Fibroblast of skin of scalp (primary cell): Measurements from ENCODE around the gene NPC1L1. TPM values are rescaled to one million over a fixed set of nuclear protein-coding genes. Genes with fewer than 3 reads are reported as not detected.

Experiments
- DNase-seq: peaks from one replicate; pipeline ENCODE4 v3.0.0-alpha.2; 2013
- polyA plus RNA-seq, 2 experiments: library from polyadenylated mRNA; unstranded; fragments of 120-200 nt; gene quantifications; one replicate each; pipeline ENCODE4 v1.2.1, GENCODE V29; 2013; ENCODE audit not compliant: insufficient read length in 2 of 2

NPC1L1 gene, protein sequence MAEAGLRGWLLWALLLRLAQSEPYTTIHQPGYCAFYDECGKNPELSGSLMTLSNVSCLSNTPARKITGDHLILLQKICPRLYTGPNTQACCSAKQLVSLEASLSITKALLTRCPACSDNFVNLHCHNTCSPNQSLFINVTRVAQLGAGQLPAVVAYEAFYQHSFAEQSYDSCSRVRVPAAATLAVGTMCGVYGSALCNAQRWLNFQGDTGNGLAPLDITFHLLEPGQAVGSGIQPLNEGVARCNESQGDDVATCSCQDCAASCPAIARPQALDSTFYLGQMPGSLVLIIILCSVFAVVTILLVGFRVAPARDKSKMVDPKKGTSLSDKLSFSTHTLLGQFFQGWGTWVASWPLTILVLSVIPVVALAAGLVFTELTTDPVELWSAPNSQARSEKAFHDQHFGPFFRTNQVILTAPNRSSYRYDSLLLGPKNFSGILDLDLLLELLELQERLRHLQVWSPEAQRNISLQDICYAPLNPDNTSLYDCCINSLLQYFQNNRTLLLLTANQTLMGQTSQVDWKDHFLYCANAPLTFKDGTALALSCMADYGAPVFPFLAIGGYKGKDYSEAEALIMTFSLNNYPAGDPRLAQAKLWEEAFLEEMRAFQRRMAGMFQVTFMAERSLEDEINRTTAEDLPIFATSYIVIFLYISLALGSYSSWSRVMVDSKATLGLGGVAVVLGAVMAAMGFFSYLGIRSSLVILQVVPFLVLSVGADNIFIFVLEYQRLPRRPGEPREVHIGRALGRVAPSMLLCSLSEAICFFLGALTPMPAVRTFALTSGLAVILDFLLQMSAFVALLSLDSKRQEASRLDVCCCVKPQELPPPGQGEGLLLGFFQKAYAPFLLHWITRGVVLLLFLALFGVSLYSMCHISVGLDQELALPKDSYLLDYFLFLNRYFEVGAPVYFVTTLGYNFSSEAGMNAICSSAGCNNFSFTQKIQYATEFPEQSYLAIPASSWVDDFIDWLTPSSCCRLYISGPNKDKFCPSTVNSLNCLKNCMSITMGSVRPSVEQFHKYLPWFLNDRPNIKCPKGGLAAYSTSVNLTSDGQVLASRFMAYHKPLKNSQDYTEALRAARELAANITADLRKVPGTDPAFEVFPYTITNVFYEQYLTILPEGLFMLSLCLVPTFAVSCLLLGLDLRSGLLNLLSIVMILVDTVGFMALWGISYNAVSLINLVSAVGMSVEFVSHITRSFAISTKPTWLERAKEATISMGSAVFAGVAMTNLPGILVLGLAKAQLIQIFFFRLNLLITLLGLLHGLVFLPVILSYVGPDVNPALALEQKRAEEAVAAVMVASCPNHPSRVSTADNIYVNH (N-terminal part only)
- polyA plus RNA-seq (2013, experiment 1 of 2; ENCODE audit: insufficient read length): not detected
- not detected for polyA plus RNA-seq (2013, experiment 2 of 2; ENCODE audit: insufficient read length)

- DNase-seq: no peak
Measured at GRCh38 chr7:44541028-44541869, at the start of gene NPC1L1. Gene NPC1L1, minus strand, starts transcription at chr7:44541330. Its CDS starts 71 bp downstream, at chr7:44541259.

- no peak for DNase-seq
Measured at GRCh38 chr7:44590910-44591309, 49.8 kb upstream of the NPC1L1 start.

DNA sequence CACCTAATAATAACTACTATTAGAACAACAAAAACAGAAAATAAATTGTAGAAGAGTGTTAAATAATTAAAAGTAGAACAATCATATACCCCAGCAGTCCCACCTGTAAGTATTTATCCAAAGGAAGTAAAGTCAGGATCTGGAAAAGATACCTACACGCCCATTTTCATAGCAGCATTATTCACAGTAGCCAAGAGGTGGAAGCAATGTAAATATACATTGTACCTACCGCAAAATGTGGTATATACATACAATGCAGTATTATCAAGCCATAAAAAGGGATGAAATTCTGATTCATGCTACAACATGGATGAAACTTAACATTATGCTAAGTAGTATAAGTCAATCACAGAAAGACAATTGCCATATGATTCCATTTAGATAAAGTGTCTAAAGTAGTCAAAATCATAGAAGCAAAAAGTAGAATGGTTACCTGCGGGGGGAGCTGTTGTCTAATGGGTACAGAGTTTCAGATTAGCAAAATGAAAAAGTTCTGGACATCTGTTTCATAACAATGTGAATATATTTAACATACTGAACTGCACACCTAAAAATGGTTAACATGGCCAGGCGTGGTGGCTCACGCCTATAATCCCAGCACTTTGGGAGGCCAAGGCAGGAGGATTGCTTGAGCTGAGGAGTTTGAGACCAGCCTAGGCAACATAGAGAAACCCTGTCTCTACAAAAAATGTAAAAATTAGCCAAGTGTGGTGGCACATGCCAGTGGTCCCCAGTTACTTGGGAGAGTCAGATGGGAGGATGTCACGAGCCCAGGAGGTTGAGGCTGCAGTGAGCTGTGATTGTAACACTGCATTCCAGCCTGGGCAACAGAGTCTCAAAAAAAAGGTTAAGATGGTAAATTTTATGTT is 46.9 kb upstream of the NPC1L1 start:
- peak; percentile 69 for DNase-seq

DNA sequence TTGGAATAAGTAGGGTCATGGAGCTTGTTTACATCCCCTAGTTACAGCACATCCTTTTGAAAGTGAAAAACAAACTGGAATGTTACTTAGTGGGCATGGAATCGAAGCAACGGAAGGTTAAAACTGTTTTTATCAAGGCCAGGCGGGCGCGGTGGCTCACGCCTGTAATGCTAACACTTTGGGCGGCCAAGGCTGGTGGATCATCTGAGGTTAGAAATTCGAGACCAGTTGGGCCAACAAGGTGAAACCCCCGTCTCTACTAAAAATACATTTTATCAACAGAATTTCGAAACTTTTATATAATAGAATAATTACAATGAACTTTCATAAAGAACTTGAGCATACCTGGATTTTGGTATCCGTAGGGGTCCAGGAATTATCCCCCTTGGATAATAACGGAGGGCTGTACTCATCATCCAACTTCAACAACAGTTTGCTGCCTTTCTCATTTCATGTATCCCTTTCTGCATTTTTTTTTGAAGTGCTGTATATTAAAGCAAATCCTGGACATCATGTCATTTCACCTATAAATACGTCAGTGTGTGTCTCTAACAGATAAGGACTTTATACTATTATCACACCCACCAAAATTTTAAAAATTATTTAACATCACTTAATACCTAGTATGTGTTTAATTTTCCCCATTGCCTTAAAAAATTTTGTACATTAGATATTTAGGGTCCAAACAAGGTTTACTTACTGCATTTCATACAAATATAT is 42.2 kb upstream of the NPC1L1 start:
- DNase-seq: no peak

GRCh38 chr7:44581879-44582603 is 40.9 kb upstream of the NPC1L1 start, which contains the start of gene TMED4:
Gene TMED4, minus strand, starts transcription at chr7:44582231. Its CDS starts 25 bp downstream, at chr7:44582206.
- DNase-seq: peak; percentile 98

GRCh38 chr7:44580945-44581878 is 40.1 kb upstream of the NPC1L1 start:
- DNase-seq: no peak

GRCh38 chr7:44576228-44576627 is 35.1 kb upstream of the NPC1L1 start:
- DNase-seq: no peak

DNA sequence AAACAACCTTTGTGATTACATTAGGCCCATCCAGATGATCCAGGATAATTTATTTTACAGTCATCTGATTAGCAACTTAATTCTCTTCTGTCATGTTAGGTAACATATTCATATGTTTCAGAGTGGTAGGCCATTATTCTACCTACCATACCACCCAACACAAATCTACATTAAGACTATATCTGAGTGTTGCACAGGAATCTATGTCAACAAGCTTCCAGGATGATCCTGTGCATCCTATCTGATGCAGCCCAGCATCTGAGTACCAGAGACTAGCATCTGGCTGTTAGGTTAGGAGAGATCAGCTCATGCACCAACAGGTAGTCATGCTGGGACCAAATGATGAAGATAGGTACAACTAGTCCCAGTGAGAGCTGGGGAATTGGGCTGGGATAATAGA is 33.9 kb upstream of the NPC1L1 start:
- DNase-seq: no peak

DNA sequence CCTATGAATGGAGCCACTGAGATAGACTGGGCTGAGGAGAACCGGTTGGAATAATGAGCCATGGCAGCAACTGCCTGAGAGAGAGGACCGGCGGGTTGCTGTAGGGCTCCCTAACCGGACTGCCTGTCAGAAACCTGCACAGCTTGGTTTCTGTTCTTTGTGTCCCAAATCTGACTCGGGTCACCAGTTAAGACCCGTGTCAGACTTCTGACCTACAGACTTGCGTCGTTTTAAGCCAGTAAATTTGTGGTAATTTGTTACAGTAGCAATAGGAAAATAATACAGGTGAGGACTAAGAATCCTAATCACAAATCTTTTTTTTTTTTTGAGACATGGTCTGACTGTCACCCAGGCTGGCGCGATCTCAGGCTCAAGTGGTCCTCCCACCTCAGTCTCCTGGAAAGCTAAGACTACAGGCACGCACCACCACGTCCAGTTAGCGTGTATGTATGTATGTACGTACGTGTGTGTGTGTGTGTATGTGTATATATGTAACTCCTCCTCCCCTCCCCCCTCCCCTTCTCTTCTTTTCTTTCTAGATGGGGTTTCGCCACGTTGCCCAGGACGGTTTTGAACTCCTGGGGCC is 33.2 kb upstream of the NPC1L1 start:
- no peak for DNase-seq

- DNase-seq: peak; percentile 95
Measured at GRCh38 chr7:44573464-44574286, 32.5 kb upstream of the NPC1L1 start, which contains the start of gene DDX56. Gene DDX56, minus strand, starts transcription at chr7:44573908. Its CDS starts 13 bp downstream, at chr7:44573895.

GRCh38 chr7:44572771-44573170 is 31.6 kb upstream of the NPC1L1 start:
- no peak for DNase-seq

DNA sequence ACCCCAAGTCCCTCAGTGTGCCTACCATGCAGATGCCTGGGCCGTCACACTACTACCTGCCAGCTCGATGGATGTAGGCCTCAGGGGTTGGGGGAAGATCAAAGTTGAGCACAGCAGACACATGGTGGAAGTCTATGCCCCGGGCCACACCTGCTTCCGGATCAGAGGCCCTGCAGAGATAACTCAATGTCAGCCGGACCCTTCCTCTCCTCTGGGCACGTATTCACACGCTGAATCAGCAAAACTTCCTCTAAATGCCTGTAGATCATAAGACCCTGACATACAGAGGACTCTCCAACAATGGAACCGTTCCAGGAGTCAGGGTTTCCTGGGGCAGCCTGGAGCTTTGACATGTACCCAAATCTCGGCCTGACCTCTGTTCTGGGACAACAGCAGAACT is 28.8 kb upstream of the NPC1L1 start:
- DNase-seq: no peak

DNA sequence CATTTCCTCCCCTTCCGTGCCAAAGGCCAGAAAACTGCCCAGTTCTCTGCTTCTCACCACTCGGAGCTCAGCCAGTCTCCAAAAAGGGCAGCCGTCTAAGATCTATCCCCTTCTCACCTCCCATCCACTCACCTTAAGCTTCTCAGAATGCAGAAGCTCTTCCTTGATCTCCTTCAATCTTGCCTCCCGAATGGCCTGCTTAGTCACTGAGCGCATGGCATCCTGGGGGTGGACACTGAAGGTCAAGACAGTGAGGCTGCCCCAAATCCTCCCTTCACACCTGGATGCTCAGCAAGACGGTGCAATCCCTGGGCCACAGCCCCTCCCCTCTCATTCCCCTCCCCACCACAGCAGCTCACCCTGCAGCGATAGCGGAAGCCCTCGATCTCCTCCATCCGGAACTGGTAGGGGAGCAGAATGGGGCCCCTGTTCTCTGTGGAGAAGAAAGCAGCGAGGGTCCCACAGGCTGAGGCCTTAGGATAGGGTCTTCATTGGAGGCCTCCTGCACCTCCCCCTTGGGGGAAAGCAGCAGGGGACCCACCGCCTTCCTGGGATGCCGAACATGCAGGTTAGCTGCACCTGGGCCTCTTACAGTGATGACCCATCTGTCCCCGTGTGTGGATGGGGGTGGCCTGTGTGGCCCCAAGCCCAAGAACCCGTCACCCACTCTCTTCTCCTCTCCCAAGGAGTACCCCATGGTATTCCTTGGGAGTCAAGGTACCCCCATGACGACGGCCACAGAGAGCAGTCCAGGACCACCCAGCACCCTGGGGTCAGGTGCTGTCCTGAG is 27.8 kb upstream of the NPC1L1 start:
- no peak for DNase-seq

GRCh38 chr7:44567884-44568283 is 26.8 kb upstream of the NPC1L1 start:
- no peak for DNase-seq

- DNase-seq: no peak
Measured at GRCh38 chr7:44566680-44567079, 25.6 kb upstream of the NPC1L1 start.
